GM12892 (cell line): ENCODE measurements around the gene BLOC1S1.
A peak's percentile ranks its signal among the peaks of the same experiment; 100 is the strongest.

Source experiments
- DNase-seq: peaks from one replicate; pipeline ENCODE4 v3.0.0; 2011; ENCODE audit not compliant: insufficient read length
- FAIRE-seq: peaks from 2 replicates; lab custom pipeline; 2011; peaks lifted over from hg19 to GRCh38; lab: Jason Lieb, UNC
- POLR2A ChIP-seq: IDR thresholded peaks from 2 replicates; pipeline ENCODE4 v1.6.1; 2011; ENCODE audit warnings: low read depth, low read length, control low read depth
- POLR2AphosphoS5 ChIP-seq: IDR thresholded peaks from 2 replicates; pipeline ENCODE4 v1.6.1; 2011; ENCODE audit warnings: low read depth, low read length, control low read depth
- TAF1 ChIP-seq: IDR thresholded peaks from 2 replicates; pipeline ENCODE4 v1.6.1; 2011; ENCODE audit warnings: low read depth, mild to moderate bottlenecking, control low read depth, low read length, borderline replicate concordance

Gene BLOC1S1

GRCh38 chr12:55736076-55736475 lies 20.2 kb downstream of the BLOC1S1 start:
- no peak for DNase-seq
- no peak for FAIRE-seq
- TF ChIP-seq TAF1 (no peak), POLR2AphosphoS5 (no peak), POLR2A (no peak)

- peak; percentile 53 for FAIRE-seq
- DNase-seq = no peak
- TF ChIP-seq POLR2A = no peak
- TF ChIP-seq POLR2AphosphoS5 = no peak
- no peak for TF ChIP-seq TAF1
These were observed 21.1 kb downstream of the BLOC1S1 start for GRCh38 chr12:55736780-55737580.

GRCh38 chr12:55737581-55738122 lies 21.8 kb downstream of the BLOC1S1 start:
- TF ChIP-seq TAF1 = no peak
- TF ChIP-seq POLR2A = no peak
- TF ChIP-seq POLR2AphosphoS5 = no peak
- no peak for DNase-seq
- no peak for FAIRE-seq

GRCh38 chr12:55738123-55739024 lies 22.5 kb downstream of the BLOC1S1 start:
- peak; percentile 65 for DNase-seq
- peak; percentile 84 for FAIRE-seq
- no peak for TF ChIP-seq POLR2A
- TF ChIP-seq TAF1 = no peak

GRCh38 chr12:55739025-55739378 lies 23.2 kb downstream of the BLOC1S1 start:
- DNase-seq (no peak), FAIRE-seq (no peak)
- TF ChIP-seq POLR2AphosphoS5 (no peak), POLR2A (no peak), TAF1 (no peak)

- DNase-seq (no peak), FAIRE-seq (no peak)
- TF ChIP-seq TAF1 (no peak), POLR2A (no peak), POLR2AphosphoS5 (no peak)
These were observed 26.3 kb downstream of the BLOC1S1 start for GRCh38 chr12:55741931-55742680.

GRCh38 chr12:55742719-55743405 lies 27.0 kb downstream of the BLOC1S1 start, which contains the start of gene GDF11:
Gene GDF11 (plus strand): TSS chr12:55743122. CDS start chr12:55743317, 195 bp downstream.
- peak; percentile 65 for DNase-seq
- TF ChIP-seq TAF1 = no peak
- TF ChIP-seq POLR2A = no peak

GRCh38 chr12:55743406-55744339 lies 27.8 kb downstream of the BLOC1S1 start:
- peak; percentile 62 for DNase-seq
- FAIRE-seq = peak; percentile 91
- no peak for TF ChIP-seq POLR2A
- TF ChIP-seq TAF1 = no peak
- TF ChIP-seq POLR2AphosphoS5 = no peak

More at GRCh38 chr12:55742719-55743405, 27.0 kb downstream of the BLOC1S1 start, which contains the start of gene GDF11:
- no peak for FAIRE-seq

- no peak for TF ChIP-seq POLR2AphosphoS5
- TF ChIP-seq TAF1 = no peak
- TF ChIP-seq POLR2A = no peak
- DNase-seq (no peak), FAIRE-seq (no peak)
These were observed 28.6 kb downstream of the BLOC1S1 start for GRCh38 chr12:55744340-55745030.
